GM13977 (cell line): ENCODE measurements around the gene TIMM13.

Experiments used
- DNase-seq: peaks from one replicate; pipeline ENCODE4 v3.0.0; 2012; ENCODE audit warnings: low spot score
- in situ Hi-C: fragments of 300-500 bp; cut with MboI; formaldehyde crosslinking; loops from one replicate; pipeline ENCODE4 v1.12.0; 2022; ENCODE audit warnings: low sequenced_read_pairs, low pct_unique_long_range_greater_than_20kb, mixed read lengths, inconsistent platforms; ENCODE audit not compliant: unreplicated experiment
- TF ChIP-seq, protein P1 (sequence below): IDR thresholded peaks from 2 replicates; pipeline ENCODE4 v1.5.1; 2012; ENCODE audit warnings: mild to moderate bottlenecking, control low read depth; ENCODE audit not compliant: insufficient read depth; ENCODE audit errors: extremely low read depth, missing control alignments

Gene TIMM13

DNA sequence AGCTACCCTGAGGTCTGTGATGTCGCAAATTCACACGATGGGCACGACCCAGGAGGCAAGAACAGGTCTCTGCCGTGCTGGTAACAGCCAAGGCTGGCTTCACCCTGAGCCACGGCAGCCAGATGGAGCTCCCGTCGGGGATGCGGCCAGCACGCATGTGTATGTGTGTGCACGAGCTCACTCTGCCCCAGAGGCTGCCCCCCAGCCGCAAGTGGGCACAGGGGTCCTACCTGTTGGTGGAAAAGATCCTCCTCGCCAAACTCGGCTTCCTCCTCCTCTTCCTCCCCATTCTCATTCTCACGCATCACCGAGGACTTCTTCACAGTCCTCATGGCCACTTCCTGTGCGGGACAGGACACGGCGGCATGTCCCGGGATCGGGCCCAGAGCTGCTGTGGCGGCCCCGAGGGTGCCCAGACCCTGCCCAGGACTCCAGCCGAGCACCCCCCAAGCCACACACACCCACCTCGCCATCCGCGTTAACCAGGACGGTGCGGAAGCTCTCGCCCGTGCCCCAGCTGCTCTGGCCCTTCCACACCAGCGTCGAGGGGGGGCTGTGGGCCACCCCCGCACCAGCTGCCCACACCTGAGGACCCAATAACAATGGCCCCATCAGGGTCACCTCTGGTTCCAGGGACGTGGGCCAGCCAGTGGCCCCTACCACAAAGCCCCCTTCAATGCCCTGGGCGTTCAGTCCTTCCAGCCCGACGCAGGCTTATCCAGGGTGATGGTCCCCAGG, 4.1 kb upstream of the TIMM13 start:
- TF ChIP-seq, protein P1, sequence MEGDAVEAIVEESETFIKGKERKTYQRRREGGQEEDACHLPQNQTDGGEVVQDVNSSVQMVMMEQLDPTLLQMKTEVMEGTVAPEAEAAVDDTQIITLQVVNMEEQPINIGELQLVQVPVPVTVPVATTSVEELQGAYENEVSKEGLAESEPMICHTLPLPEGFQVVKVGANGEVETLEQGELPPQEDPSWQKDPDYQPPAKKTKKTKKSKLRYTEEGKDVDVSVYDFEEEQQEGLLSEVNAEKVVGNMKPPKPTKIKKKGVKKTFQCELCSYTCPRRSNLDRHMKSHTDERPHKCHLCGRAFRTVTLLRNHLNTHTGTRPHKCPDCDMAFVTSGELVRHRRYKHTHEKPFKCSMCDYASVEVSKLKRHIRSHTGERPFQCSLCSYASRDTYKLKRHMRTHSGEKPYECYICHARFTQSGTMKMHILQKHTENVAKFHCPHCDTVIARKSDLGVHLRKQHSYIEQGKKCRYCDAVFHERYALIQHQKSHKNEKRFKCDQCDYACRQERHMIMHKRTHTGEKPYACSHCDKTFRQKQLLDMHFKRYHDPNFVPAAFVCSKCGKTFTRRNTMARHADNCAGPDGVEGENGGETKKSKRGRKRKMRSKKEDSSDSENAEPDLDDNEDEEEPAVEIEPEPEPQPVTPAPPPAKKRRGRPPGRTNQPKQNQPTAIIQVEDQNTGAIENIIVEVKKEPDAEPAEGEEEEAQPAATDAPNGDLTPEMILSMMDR = no peak
- no peak for DNase-seq
- in situ Hi-C loops = no loop called here

DNA sequence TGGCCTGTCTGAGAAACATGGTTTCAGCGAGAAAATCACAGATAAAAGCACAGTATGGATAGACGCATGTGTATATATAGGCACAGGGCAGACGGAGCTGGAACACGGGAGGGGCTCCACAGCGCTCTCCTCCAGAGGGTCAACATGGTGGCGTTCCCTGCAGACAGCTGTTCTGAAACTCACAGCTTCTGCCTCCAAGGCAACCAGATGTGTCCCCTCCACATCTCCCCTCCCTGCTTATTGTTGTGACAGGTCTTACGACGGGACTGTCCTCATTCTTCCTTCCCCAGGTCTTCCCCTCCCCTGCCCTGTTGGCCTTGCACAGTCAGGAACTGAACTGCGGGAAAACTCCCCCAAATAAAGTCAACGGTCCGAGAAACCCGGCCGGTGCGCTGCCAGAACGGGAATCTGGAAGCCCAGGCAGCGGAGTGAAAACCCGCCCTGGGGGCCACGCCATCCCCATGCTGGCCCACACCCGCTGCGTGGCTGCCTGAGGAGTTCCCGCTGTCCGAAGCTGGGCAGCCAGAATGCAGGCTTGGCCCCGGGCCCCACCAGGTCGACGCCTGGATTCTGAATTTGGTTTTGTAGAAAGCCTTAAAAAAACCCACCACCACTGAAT, 2.6 kb upstream of the TIMM13 start:
- no peak for DNase-seq
- TF ChIP-seq, protein P1 = no peak
- in situ Hi-C loops = no loop called here

DNA sequence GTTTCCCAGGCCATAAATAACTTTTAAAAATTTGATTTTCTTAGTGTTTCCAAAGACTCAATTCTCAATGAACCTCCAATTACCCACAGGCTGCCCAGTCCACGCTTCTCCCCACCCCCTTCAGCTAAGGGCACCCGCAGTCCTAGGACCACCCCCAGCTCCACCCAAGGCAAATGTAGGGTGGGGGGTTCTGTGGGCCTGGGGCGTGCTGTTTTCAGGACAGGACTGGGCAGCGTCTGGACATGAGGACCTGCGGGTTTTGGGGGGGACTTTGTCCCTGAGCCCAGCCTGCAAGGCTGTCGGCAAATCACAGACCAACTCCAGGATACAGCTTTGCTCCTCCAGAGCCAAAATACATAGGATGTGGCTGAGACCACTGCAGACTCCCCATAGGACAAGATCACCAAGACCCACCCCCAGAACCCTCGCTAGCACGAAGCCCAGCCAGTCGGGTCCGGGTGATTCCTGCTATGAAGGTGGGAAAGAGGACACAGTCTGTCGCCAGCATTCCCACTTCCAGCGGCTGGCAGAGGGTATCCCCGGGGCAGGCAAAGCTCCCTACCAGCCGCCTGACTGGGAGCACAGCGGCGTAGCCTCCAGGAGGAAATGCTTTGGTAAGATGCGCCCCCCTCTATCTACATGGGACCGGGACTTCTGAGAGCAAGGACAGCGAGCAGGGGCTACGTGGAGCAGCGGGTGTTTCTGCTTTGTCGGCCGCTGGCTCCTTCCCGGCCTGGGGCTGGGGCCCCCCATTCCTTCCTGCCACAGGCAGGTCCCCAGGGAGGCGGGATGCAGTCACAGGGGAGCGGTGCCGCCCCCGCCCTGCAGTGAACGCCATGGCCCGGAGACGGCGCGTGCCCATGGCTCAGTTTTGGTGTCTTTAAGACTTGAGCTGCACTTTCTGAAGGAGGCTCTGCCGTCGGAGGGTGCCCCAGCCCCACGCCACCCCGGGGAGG, 1.6 kb upstream of the TIMM13 start:
- TF ChIP-seq, protein P1 = no peak

DNA sequence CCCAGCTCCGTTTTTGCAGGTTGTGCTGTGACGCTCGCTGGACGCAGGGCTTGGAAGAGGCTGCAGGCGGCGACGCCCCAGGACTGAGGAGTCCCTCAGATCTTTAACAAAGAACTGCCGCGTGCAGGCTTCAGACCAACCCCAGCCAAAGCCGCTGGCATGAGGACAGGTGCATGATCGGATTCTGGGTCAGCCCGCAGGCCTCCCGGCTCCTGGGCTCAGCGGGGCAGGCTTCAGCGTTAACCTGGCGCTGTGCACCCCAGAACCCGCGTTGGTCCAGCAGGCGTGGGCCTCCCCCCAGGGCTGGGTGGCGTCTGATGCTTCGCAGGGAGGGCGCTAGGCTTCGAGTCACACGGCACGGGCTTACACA, 920 bp upstream of the TIMM13 start:
- no peak for DNase-seq
- in situ Hi-C loops = no loop called here
- TF ChIP-seq, protein P1 = no peak

More for the DNA sequence above, 1.6 kb upstream of the TIMM13 start:
- in situ Hi-C loops = no loop called here
- no peak for DNase-seq

DNA sequence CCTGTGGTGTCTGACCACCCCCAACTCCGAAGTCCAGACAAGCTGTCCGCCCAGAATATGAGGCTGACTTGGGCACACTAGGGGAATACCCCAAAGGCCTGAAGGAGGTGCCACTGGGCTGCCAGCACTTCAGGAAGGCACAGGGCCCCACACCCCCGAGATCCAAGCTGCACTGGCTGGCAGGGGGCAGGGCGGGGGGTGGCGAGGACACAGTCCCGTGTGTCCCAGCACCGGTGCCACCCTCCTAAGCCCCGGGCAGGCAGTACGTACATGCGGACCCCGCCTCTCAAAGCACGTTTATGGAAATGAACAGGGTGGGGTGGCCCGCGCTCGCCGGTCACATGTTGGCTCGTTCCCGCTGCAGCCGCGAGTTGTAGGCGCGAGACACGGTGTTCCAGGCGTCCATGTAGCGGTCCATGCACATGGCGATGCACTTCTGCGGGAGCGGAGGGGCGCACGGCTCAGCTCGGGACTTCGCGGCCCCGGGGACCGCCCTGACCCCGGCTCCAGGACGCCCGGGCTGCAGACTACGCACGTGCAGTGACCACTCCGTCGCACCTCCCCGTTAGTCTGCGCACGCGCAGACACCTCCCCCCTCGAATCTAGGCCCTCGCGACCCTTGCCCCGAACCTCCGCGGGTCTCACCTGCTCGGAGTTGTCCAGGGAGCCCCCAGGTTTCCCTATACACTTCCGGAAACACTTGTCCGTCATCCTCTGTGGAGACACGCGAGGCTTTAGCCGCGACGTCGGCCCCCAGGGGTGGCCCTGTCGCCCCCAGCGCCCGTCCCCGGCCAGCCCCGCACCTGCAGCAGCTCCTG, 566 bp downstream of the TIMM13 start:
- TF ChIP-seq, protein P1 = no peak
- peak; percentile 87 for DNase-seq
- in situ Hi-C loops = no loop called here
